Testis (tissue), 2 donors: ENCODE data around the gene PKDREJ.

ENCODE experiments used
- POLR2A ChIP-seq: fragments of 450-650 bp; IDR thresholded peaks from one replicate; pipeline ENCODE4 v1.6.1; 2017; ENCODE audit warnings: antibody characterized with exemption, mild to moderate bottlenecking, moderate library complexity
- TF ChIP-seq, protein P1 (sequence below), 3 experiments: fragments of 450-650 bp in 2 of 3; fragments of 200-600 bp in 1 of 3; sonication (generic) in 1 of 3; IDR thresholded peaks; one replicate each; pipeline ENCODE4 v1.5.1; 2016 to 2019; ENCODE audit warnings: antibody characterized with exemption in 3 of 3, mild to moderate bottlenecking in 2 of 3, moderate library complexity in 1 of 3

GRCh38 chr22:46240907-46241306, 22.2 kb downstream of the PKDREJ start:
- TF ChIP-seq, protein P1, sequence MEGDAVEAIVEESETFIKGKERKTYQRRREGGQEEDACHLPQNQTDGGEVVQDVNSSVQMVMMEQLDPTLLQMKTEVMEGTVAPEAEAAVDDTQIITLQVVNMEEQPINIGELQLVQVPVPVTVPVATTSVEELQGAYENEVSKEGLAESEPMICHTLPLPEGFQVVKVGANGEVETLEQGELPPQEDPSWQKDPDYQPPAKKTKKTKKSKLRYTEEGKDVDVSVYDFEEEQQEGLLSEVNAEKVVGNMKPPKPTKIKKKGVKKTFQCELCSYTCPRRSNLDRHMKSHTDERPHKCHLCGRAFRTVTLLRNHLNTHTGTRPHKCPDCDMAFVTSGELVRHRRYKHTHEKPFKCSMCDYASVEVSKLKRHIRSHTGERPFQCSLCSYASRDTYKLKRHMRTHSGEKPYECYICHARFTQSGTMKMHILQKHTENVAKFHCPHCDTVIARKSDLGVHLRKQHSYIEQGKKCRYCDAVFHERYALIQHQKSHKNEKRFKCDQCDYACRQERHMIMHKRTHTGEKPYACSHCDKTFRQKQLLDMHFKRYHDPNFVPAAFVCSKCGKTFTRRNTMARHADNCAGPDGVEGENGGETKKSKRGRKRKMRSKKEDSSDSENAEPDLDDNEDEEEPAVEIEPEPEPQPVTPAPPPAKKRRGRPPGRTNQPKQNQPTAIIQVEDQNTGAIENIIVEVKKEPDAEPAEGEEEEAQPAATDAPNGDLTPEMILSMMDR (IDR thresholded peaks at IDR 0.05), result no peak
- no peak for TF ChIP-seq POLR2A
